IPS-18a (cell line): ENCODE results near the gene DLX3.

Source experiments
- H3K27ac ChIP-seq: one replicate; pipeline ENCODE4 v1.5.1; 2013; ENCODE audit warnings: low read length
- H3K27me3 ChIP-seq: one replicate; pipeline ENCODE4 v1.6.1; 2013; ENCODE audit warnings: mild to moderate bottlenecking, low read length; ENCODE audit not compliant: control insufficient read depth, insufficient read depth
- H3K36me3 ChIP-seq: one replicate; pipeline ENCODE4 v1.6.1; 2013; ENCODE audit warnings: low read depth, low read length; ENCODE audit not compliant: control insufficient read depth
- H3K4me1 ChIP-seq: one replicate; pipeline ENCODE4 v1.6.1; 2013; ENCODE audit warnings: low read depth, low read length; ENCODE audit not compliant: control insufficient read depth
- H3K4me3 ChIP-seq: one replicate; pipeline ENCODE4 v1.5.1; 2013; ENCODE audit warnings: low read length
- H3K9ac ChIP-seq: one replicate; pipeline ENCODE4 v1.6.1; 2013; ENCODE audit warnings: mild to moderate bottlenecking, low read length, moderate library complexity
- H3K9me3 ChIP-seq: one replicate; pipeline ENCODE4 v1.6.1; 2013; ENCODE audit warnings: low read depth, low read length; ENCODE audit not compliant: control insufficient read depth

The DLX3 gene

DNA sequence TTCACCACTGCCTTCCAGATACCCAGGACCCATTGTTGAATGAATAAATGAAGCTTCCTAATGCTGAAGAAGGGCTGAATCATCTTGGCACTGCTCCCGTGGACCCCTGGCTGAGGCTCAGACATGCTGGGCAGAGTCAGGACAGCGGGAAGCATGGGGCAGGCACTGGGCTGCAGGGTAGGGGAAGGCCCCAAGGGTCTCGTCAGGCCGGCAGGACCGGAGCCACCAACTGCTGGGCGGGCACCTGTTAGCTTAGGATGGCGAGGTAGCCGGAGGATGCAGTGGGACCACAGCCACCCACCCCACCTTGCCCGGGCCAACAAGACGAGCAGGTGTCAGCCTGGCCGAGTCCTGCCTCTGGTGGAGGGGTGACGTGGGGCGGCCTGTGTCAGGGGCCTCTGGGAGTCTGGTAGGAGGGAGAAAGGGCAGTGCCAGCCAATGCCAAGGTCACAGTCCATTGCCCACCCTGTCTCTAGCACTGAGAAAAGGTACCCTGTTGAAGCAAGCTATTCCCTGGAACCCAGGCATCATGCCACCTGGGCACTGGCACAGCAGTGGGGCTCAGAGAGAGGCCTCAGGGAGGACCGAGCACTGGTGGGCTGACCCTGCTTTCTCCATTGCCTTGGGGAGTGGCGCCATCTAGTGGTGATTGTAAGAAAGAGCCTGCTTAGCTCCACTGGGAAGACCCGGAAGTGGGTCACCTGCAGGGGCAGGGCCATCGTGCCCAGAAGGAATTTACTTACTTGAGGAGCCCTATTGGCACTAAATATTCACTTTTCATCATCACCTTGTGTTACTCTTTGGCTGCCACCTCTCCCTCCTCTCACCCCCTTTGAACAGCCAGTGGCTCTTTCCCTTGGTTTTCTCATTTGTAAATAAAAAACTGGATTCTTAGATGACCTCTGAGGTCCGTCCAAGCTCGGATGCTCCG lies 3.0 kb upstream of the DLX3 start:
- peaks cover 87% of the 10 kb centered on the region for H3K27me3 ChIP-seq
- H3K9ac ChIP-seq = no peak overlapping the region

DNA sequence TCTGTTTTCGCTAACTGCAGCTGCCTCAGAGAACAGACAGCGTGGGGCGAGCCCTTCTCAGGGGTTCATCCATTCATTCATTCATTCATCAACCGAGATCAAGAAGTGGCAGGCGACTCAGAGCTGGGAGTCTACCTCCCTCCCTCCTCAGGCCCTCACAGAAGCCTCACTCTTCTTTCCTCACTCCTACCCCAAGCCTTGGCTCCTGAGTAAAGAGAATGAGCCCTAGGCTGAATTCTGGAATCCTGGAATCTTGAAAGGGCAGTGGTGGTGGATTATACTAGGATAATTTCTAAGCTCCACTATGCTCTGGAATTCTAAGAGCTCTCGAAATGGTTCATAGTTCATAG lies 2.3 kb upstream of the DLX3 start:
- no peak overlapping the region for H3K27ac ChIP-seq

More for the DNA sequence above, 3.0 kb upstream of the DLX3 start:
- Histone ChIP-seq H3K4me3 (no peak overlapping the region), H3K36me3 (no peaks in the 10 kb centered on the region), H3K9me3 (no peaks in the 10 kb centered on the region), H3K27ac (no peak overlapping the region), H3K4me1 (no peaks in the 10 kb centered on the region)

DNA sequence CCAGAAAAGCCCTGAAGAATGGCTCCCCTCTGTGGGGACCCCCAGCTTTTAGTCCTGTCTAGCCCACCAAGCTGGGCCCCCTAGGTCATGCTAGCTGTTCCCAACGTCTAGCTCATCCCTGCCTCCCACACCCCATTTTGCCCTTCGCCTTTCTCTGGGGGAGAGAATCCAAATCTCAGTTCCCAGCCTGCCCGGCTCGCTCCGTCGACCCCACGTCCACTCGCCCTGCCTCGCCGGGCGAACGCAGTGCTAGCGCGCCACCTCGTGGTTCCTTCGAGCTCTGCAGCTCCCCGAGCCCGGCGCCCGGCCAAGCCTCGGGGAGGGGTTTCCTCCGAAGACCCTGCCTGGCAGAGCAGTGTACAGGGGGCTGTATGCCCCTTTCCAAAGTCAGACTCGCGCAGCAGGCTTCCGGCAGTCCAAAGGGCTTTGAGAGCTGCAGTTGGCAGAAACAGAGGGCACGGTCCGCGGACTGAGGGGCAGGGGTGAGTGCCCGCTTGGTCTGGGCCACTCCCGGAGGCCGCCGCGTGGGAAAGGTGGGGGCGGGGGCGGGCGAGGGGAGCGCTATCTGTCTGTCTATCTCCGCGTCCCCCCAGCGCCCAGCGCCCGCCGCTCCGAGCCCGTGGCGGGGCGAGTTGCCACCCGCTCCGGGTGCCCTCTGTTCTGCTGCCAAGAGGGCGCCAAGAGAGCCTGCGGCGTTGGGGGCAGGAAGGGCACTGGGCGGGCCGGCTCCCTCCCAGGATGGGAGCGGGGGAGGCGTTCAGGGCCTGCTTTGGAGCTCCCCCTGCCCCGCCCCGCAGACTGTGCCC lies 1.7 kb upstream of the DLX3 start:
- H3K27ac ChIP-seq = no peak overlapping the region
- H3K27me3 ChIP-seq = peaks cover 91% of the 10 kb centered on the region
- no peaks in the 10 kb centered on the region for H3K4me1 ChIP-seq
- no peak overlapping the region for H3K9ac ChIP-seq
- H3K9me3 ChIP-seq = no peaks in the 10 kb centered on the region
- H3K4me3 ChIP-seq = peak overlapping the region; percentile 41
- H3K36me3 ChIP-seq = no peaks in the 10 kb centered on the region

More for the DNA sequence above, 2.3 kb upstream of the DLX3 start:
- Histone ChIP-seq H3K36me3 (no peaks in the 10 kb centered on the region), H3K27me3 (peaks cover 91% of the 10 kb centered on the region), H3K4me3 (peak overlapping the region; percentile 41), H3K4me1 (no peaks in the 10 kb centered on the region), H3K9ac (no peak overlapping the region), H3K9me3 (no peaks in the 10 kb centered on the region)

DNA sequence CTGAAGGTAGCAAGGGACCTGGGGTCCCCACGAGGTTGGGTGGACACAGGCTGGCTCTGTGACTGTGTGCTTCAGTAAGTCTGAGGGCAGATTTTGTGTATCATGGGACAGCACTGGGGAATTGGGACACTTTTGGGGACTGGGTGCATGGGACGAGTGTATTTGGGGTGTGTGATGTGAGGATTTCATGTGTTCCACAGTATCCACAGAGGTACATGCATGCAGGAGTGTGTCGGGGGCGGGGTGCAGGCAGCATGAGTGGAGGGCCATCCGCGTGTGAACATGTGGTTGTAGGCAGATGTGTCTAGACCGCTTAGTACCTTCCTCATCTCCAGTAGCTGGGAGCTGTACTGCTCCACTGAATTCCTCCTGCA lies 1.1 kb upstream of the DLX3 start:
- H3K36me3 ChIP-seq = no peaks in the 10 kb centered on the region
- no peaks in the 10 kb centered on the region for H3K4me1 ChIP-seq
- no peak overlapping the region for H3K27ac ChIP-seq
- no peaks in the 10 kb centered on the region for H3K9me3 ChIP-seq
- no peak overlapping the region for H3K4me3 ChIP-seq
- peaks cover 91% of the 10 kb centered on the region for H3K27me3 ChIP-seq
- H3K9ac ChIP-seq = no peak overlapping the region

DNA sequence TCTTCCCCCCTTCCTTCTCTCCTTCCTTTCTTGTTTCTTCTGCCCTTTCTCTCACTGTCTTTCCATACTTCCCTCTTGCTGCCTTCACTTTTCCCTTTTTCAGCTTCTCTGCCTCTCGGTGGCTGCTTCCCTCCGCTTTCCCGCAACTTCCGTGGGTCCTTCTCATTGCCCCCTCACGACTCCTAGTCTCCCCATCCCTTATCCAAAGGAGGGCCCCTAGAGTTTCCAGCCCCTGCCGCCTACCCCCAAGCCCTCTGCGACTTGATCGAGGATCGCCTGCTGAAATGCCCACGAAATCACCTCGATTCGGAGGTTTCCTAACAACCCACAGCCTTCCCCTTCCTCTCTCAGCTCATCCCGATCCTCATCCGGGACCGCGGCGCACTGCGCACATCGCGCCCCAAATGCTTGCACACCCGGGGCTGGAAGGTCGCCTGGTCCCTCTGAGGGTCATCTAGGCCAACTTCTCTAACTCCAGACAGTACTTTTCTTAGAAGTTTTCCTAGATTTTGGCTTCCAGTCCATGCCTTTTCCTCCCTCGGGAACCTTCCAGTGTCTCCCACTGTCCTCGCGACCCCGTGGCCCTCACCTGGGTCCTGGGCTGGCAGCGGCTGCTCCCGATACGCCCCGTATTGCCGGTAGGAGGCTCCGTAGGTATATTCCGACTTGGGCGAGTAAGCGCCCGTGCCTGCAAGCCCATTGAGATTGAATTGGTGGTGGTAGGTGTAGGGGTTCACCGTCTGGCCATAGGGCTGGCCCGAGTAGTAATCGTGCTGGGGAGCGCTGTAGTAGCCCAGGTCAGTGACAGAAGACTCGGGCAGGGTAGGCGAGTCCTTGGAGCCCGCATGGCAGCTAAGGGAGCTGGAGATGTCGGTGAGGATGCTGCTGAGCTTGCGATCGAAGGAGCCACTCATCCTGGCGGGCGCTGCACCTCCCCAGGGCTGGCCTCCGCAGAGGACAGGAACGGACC lies 654 bp downstream of the DLX3 start:
- Histone ChIP-seq H3K4me3 (peak overlapping the region; percentile 50), H3K27me3 (peaks cover 91% of the 10 kb centered on the region), H3K9ac (no peak overlapping the region), H3K9me3 (no peaks in the 10 kb centered on the region), H3K36me3 (no peaks in the 10 kb centered on the region), H3K4me1 (no peaks in the 10 kb centered on the region), H3K27ac (no peak overlapping the region)

DNA sequence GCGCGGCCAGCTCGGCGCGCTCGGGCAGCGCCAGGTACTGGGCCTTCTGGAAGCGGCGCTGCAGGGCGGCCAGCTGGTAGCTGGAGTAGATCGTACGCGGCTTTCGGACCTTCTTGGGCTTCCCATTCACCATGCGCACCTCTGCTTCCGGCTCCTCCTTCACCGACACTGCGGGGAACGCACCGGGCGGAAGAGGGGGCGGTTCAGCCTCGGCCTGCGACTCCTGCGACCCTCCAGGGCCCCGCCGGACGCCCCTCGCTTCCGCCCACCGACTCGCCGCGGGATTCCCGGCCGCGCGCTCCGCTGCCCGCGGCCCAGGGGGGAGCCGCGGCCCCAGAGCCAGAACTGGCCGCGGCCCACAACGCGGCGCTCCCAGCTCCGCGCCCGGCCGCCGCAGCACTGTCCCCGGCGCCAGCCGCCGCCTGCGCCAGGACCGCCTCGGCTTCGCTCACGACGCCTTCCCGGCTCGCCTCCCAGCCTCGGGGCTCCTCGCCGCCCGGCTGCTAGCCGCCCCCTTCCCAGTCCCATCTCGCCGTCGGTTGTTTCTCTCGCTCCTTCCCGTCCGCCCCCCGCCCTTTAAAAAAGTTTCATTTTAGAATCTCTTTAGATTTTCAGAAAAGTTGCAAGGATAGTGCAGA lies 1.5 kb downstream of the DLX3 start:
- Histone ChIP-seq H3K4me1 (no peaks in the 10 kb centered on the region), H3K27me3 (peaks cover 95% of the 10 kb centered on the region), H3K36me3 (no peaks in the 10 kb centered on the region), H3K27ac (no peak overlapping the region), H3K9me3 (no peaks in the 10 kb centered on the region), H3K9ac (no peak overlapping the region), H3K4me3 (peak overlapping the region; percentile 50)

DNA sequence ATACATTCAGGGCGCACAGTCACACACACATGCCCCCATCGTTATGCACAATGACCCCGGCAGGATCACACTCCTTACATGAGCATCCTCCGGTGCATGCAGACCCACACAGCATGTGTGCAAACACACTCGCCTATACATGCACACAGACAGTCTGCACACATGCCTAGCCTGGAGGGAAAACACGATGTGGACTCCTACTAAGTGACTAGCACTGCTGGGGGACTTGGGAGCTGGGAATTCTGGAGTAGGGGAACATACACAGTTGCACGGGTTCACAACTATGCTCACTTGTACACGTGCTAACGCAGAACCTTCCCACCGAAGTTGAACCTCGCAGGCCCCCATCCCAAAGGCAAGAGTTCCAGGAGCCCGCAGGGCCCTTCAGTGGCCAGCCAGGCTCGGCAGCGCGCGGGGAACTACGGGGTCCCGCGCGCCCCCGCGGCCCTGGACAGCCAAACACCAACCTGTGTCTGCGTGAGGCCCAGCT lies 2.0 kb downstream of the DLX3 start:
- peaks cover 100% of the 10 kb centered on the region for H3K27me3 ChIP-seq
- H3K36me3 ChIP-seq = no peaks in the 10 kb centered on the region
- H3K9me3 ChIP-seq = no peaks in the 10 kb centered on the region
- H3K27ac ChIP-seq = no peak overlapping the region
- H3K9ac ChIP-seq = no peak overlapping the region
- H3K4me3 ChIP-seq = peak overlapping the region; percentile 50
- H3K4me1 ChIP-seq = no peaks in the 10 kb centered on the region

DNA sequence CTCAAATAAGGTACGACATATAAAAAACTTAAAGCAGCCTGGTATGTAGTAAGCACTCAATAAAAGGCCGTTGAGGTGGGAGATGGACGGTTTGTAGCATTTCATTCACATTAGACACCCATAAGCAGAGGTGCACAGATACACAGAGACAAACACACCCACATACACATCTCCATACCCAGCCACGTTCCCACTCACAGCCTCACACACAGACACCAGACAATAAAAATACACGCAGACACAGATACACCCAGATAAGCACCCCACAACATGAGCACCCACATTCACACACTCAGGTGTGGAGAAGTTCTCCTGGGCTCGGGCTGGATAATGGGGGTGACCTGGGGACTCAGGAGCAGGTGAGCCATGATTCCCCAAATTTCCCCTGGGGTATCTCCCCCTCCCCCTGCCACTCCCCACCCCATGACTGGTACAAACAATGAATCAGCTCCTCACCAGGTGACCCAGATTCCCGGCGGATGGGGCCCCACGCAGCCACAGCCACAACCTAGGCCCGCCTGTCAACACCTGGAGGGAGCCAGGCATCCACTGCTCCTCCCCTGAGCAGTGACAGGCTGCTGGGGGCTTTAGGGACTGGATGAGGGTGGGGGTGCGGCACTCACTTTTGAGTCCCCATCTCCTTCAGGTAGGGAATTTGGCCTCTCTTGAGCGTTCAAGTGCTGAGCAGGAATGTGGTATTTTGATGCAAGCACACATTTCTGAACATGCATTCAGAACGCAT lies 2.7 kb downstream of the DLX3 start:
- Histone ChIP-seq H3K9ac (no peak overlapping the region), H3K4me3 (no peak overlapping the region), H3K36me3 (no peaks in the 10 kb centered on the region), H3K4me1 (no peaks in the 10 kb centered on the region), H3K27me3 (peaks cover 100% of the 10 kb centered on the region), H3K27ac (no peak overlapping the region), H3K9me3 (no peaks in the 10 kb centered on the region)

DNA sequence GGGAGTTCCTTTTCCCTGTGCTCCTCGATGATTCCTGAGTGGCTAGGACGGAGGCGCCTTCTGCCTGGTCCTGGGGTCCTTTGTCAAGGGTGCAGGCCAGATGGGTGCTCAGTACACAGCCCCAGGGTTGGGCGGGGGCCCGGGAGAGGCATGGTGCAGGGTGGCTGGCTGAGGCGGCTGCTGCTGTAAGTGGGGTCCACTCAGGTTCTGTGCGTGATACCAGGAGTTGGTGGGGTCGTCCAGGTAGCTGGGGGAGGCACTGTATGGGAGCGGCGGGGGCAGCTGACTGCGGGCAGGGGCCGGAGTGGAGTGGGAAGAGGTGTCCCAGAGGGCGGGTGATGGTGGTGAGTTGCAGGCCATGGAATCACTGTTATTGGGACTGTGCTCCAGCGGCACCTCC lies 3.6 kb downstream of the DLX3 start:
- no peak overlapping the region for H3K4me3 ChIP-seq
- peaks cover 100% of the 10 kb centered on the region for H3K27me3 ChIP-seq
- H3K9ac ChIP-seq = no peak overlapping the region
- no peaks in the 10 kb centered on the region for H3K36me3 ChIP-seq
- no peak overlapping the region for H3K27ac ChIP-seq
- no peaks in the 10 kb centered on the region for H3K4me1 ChIP-seq
- H3K9me3 ChIP-seq = no peaks in the 10 kb centered on the region

DNA sequence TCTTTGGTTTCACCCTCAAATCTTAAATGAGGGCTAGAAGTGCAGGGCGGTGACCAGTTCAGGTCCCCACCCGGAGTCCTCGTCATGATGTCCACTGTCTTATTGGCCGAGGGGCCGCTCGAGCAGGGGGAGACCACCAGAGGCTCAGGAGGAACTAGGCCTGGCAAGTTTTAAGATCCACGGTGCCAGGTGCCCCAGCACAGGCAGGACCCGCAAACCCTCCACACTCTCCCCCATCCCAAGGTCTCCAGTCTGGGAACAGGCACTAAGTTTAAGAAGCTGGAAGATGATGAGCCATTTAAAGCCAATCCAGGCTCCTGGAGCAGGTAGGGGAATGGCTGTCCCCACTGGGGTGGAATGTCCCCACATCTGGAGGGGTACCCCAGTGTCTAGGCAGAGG lies 4.1 kb downstream of the DLX3 start:
- H3K27me3 ChIP-seq = peaks cover 100% of the 10 kb centered on the region
- H3K27ac ChIP-seq = no peak overlapping the region
- H3K36me3 ChIP-seq = no peaks in the 10 kb centered on the region
- H3K9ac ChIP-seq = no peak overlapping the region
- no peak overlapping the region for H3K4me3 ChIP-seq
- H3K9me3 ChIP-seq = no peaks in the 10 kb centered on the region
- no peaks in the 10 kb centered on the region for H3K4me1 ChIP-seq
